ENCODE measurements around the gene SMG6. TPM values are rescaled to one million over a fixed set of nuclear protein-coding genes. Genes with fewer than 3 reads are reported as not detected.

The SMG6 gene
- total and polyA plus RNA-seq, 8 donors, result 27.7 to 42.2 (median 38.5) TPM

DNA sequence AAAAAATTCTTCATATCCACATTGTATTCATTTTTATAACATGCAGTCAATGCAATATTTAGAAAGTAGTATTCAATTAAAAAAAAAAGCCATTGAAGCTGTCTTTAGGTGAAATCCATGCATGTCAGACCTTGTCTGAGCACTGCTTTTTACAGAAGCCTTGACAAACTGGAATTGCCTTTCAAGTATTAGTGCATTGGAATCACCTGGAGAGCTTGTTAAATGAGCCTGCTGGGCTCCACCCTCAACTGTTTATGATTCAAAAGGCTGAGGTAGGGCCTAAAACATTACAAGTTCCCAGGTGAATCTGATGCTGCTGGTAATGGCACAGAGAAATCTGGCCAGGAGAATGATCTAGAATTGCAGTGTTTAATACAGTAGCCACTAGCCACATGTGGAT is 162.9 kb downstream of the SMG6 start:
- peak; percentile 51 for ATAC-seq
- no peaks in the 10 kb centered on the region for H3K9me3 ChIP-seq
- peaks cover 23 to 36% of the 10 kb centered on the region in 2 donors for H3K4me1 ChIP-seq
- H3K27ac ChIP-seq, result no peak overlapping the region
- DNase-seq, result no peak
- H3K36me3 ChIP-seq, result peaks cover 0 to 3% of the 10 kb centered on the region in 2 donors
- intact Hi-C loops (cut with DNase I), result no loop called here
- no peaks in the 10 kb centered on the region for H3K27me3 ChIP-seq
- TF ChIP-seq, protein P1, sequence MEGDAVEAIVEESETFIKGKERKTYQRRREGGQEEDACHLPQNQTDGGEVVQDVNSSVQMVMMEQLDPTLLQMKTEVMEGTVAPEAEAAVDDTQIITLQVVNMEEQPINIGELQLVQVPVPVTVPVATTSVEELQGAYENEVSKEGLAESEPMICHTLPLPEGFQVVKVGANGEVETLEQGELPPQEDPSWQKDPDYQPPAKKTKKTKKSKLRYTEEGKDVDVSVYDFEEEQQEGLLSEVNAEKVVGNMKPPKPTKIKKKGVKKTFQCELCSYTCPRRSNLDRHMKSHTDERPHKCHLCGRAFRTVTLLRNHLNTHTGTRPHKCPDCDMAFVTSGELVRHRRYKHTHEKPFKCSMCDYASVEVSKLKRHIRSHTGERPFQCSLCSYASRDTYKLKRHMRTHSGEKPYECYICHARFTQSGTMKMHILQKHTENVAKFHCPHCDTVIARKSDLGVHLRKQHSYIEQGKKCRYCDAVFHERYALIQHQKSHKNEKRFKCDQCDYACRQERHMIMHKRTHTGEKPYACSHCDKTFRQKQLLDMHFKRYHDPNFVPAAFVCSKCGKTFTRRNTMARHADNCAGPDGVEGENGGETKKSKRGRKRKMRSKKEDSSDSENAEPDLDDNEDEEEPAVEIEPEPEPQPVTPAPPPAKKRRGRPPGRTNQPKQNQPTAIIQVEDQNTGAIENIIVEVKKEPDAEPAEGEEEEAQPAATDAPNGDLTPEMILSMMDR (IDR thresholded peaks at IDR 0.05), result no peak
- no peak overlapping the region for H3K4me3 ChIP-seq

- ATAC-seq, result peak; percentile 10
- H3K27ac ChIP-seq, result peak overlapping the region in 1 of 2 donors; percentile 67
- intact Hi-C loops (cut with DNase I), result no loop called here
Observed at GRCh38 chr17:2138761-2139160, 164.8 kb downstream of the SMG6 start.

DNA sequence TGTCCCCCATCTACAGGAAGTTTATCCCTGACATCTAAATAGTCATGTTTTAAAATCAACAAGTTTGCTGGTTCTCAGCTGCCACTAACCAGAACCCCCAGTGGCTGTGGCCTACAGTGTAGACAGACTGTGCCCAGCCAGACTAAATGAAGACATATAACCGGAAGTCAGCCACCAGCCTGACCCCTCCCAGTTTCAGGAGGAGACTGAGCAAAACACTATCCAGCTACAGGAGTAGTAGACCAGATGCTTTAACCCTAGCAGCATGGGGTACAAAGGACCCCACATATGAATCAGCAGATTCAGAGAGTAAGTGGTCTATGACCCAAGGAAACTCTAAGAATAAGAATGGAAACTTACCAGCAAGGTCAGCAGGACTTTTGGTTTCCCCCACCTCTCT is 165.3 kb downstream of the SMG6 start:
- H3K36me3 ChIP-seq, result no peaks in the 10 kb centered on the region
- H3K27me3 ChIP-seq, result no peaks in the 10 kb centered on the region
- TF ChIP-seq, protein P1 (IDR thresholded peaks at IDR 0.05), result no peak
- intact Hi-C loops (cut with DNase I), result no loop called here
- H3K9me3 ChIP-seq, result no peaks in the 10 kb centered on the region
- H3K27ac ChIP-seq, result peak overlapping the region in 1 of 2 donors; percentile 67
- no peak overlapping the region for H3K4me3 ChIP-seq
- peaks cover 23 to 36% of the 10 kb centered on the region in 2 donors for H3K4me1 ChIP-seq
- ATAC-seq (peak; percentile 48), DNase-seq (no peak)

More at GRCh38 chr17:2138761-2139160, 164.8 kb downstream of the SMG6 start:
- no peaks in the 10 kb centered on the region for H3K27me3 ChIP-seq
- TF ChIP-seq, protein P1 (IDR thresholded peaks at IDR 0.05), result no peak
- H3K9me3 ChIP-seq, result no peaks in the 10 kb centered on the region
- peaks cover 23 to 36% of the 10 kb centered on the region in 2 donors for H3K4me1 ChIP-seq
- DNase-seq, result no peak
- no peaks in the 10 kb centered on the region for H3K36me3 ChIP-seq
- H3K4me3 ChIP-seq, result no peak overlapping the region

- peaks cover 23 to 36% of the 10 kb centered on the region in 2 donors for H3K4me1 ChIP-seq
- intact Hi-C loops (cut with DNase I), result no loop called here
- TF ChIP-seq, protein P1 (IDR thresholded peaks at IDR 0.05), result no peak
- DNase-seq (no peak), ATAC-seq (peak; percentile 72)
- no peaks in the 10 kb centered on the region for H3K9me3 ChIP-seq
- H3K27me3 ChIP-seq, result no peaks in the 10 kb centered on the region
- H3K36me3 ChIP-seq, result no peaks in the 10 kb centered on the region
- no peak overlapping the region for H3K4me3 ChIP-seq
- H3K27ac ChIP-seq, result peak overlapping the region; percentile 22 to 67
Observed at GRCh38 chr17:2137342-2138098, 166.1 kb downstream of the SMG6 start.

- Histone ChIP-seq H3K9me3 (no peaks in the 10 kb centered on the region), H3K27ac (no peak overlapping the region), H3K36me3 (no peaks in the 10 kb centered on the region), H3K4me1 (peaks cover 23 to 36% of the 10 kb centered on the region in 2 donors), H3K27me3 (no peaks in the 10 kb centered on the region), H3K4me3 (no peak overlapping the region)
- DNase-seq, result no peak
- TF ChIP-seq, protein P1 (IDR thresholded peaks at IDR 0.05), result no peak
- intact Hi-C loops (cut with DNase I), result no loop called here
- ATAC-seq, result no peak
Observed at GRCh38 chr17:2136241-2136640, 167.3 kb downstream of the SMG6 start.

Data from left lung (tissue), 10 donors.